Activated CD4-positive, alpha-beta T cell treated with anti-CD3 and anti-CD28 coated beads for 36 hours (primary cell): ENCODE results near the gene ONECUT2. TPM values are rescaled to one million over a fixed set of nuclear protein-coding genes. Genes with fewer than 3 reads are reported as not detected.
A peak's percentile ranks its signal among the peaks of the same experiment; 100 is the strongest.

ENCODE experiments used
- ATAC-seq: fragments of 200-7000 bp; cut with Tn5 transposase; one replicate; pipeline ENCODE4 v1.10.0; 2021; ENCODE audit warnings: mild to moderate bottlenecking, moderate library complexity
- CTCF ChIA-PET: fragments of 350-600 bp; sonication (Branson Sonifier 250); formaldehyde crosslinking; loops from one replicate; lab custom pipeline; 2021; ENCODE audit warnings: antibody characterized with exemption; lab: Charles Lee
- POLR2A ChIA-PET: fragments of 350-600 bp; sonication (Branson Sonifier 250); formaldehyde crosslinking; loops from one replicate; lab custom pipeline; 2021; ENCODE audit warnings: antibody characterized with exemption, inconsistent platforms; lab: Charles Lee
- DNase-seq: peaks from one replicate; pipeline ENCODE4 v3.0.0-alpha.2; 2020
- H3K27ac Mint-ChIP-seq: one replicate; pipeline ENCODE4 v1.8.0; 2021; ENCODE audit warnings: mixed read lengths
- H3K27me3 Mint-ChIP-seq: one replicate; pipeline ENCODE4 v1.8.0; 2021; ENCODE audit warnings: mixed read lengths
- H3K36me3 Mint-ChIP-seq: one replicate; pipeline ENCODE4 v1.8.0; 2021; ENCODE audit warnings: low read depth, mixed read lengths
- H3K4me1 Mint-ChIP-seq: one replicate; pipeline ENCODE4 v1.8.0; 2021; ENCODE audit warnings: mixed read lengths
- H3K4me3 Mint-ChIP-seq: one replicate; pipeline ENCODE4 v1.8.0; 2021; ENCODE audit warnings: mild to moderate bottlenecking, moderate library complexity, mixed read lengths
- H3K9me3 Mint-ChIP-seq: one replicate; pipeline ENCODE4 v1.8.0; 2021; ENCODE audit warnings: low read depth, mixed read lengths
- intact Hi-C, 2 experiments: fragments of 100-400 bp; cut with DNase I in 1 of 2; cut with micrococcal nuclease in 1 of 2; formaldehyde crosslinking; loops; one replicate each; pipeline versions ENCODE4 v1.14.2 to v1.15.1; 2022 to 2024; cut with DNase I, micrococcal nuclease
- total RNA-seq, 2 experiments: library from RNA; stranded (reverse); gene quantifications; one replicate each; pipeline ENCODE4 v1.2.3, GENCODE V29; 2021

The ONECUT2 gene
- total RNA-seq, 2 experiments from 2014 or later, result under 0.01 TPM; not detected in 1

DNA sequence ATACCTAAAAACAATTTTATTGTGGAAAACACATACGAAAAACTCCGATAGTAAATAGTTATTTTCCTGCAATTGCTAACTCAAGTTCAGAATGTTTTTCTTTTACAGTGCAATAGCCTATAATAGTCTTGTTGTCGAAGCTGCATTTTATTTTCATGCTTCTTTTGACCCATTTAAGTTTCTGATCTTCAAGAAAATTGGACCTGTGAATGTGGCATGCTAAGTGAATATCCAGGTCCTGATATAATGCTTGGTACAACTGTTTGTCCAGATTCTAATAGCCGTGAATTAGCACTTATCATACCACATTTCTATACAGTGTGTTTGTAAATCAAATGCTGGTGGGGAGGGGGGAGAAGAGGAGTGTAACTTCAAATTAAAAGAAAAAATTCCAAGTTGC lies 3.0 kb upstream of the ONECUT2 start:
- H3K9me3 Mint-ChIP-seq, result peaks cover 5% of the 10 kb centered on the region
- DNase-seq, result no peak
- POLR2A ChIA-PET, result no interaction called here
- intact Hi-C loops, result loop anchor here in 1 of 2 experiments (10.0 kb wide), 1 partner anchor 1847 kb away; the partner anchor contains the start of gene TCF4
- peaks cover 69% of the 10 kb centered on the region for H3K27me3 Mint-ChIP-seq
- H3K36me3 Mint-ChIP-seq, result peaks cover 12% of the 10 kb centered on the region
- no peak overlapping the region for H3K4me3 Mint-ChIP-seq
- CTCF ChIA-PET, result interaction anchor here (1.4 kb wide), 1 partner anchor 12 kb away, joined by 3 read pairs; no protein-coding TSS in a partner anchor
- H3K4me1 Mint-ChIP-seq, result peaks cover 41% of the 10 kb centered on the region
- ATAC-seq, result no peak
- H3K27ac Mint-ChIP-seq, result no peak overlapping the region

DNA sequence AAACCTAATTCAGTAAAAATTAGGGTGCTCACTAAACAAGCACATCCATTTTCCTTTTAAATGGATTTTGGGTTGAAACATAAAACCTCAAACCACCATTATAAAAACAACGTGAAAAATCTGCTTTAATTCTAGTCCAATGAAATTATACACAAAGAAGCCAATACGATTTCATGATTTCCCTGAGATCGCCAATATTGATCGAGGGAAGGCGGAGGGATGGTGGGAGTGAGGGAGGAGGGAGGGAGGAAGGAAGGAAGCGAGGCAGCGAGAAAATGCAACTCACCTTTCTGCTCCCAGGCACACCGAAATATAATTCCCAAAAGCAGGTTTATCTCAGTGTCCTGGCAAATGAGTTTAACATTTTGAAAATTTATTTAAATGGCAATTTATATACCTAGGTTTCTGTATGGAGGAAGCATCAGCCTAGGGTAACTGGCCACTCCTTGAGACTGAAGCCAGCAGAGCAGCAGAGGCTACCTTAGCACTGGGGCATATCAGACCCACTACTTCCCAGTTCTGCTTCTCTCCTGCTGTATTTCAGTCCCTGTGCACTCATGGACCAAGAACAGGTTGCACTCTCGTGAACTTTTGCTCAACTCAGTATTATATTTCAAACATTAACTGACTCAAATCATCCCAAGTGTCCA lies 2.3 kb upstream of the ONECUT2 start:
- POLR2A ChIA-PET, result no interaction called here
- H3K9me3 Mint-ChIP-seq, result peaks cover 5% of the 10 kb centered on the region
- H3K27ac Mint-ChIP-seq, result no peak overlapping the region
- intact Hi-C loops, result loop anchor here in 1 of 2 experiments (10.0 kb wide), 1 partner anchor 1848 kb away; the partner anchor contains the start of gene TCF4
- CTCF ChIA-PET, result no interaction called here
- no peak overlapping the region for H3K4me3 Mint-ChIP-seq
- peaks cover 12% of the 10 kb centered on the region for H3K36me3 Mint-ChIP-seq
- DNase-seq (no peak), ATAC-seq (no peak)
- peaks cover 73% of the 10 kb centered on the region for H3K27me3 Mint-ChIP-seq
- peaks cover 47% of the 10 kb centered on the region for H3K4me1 Mint-ChIP-seq

DNA sequence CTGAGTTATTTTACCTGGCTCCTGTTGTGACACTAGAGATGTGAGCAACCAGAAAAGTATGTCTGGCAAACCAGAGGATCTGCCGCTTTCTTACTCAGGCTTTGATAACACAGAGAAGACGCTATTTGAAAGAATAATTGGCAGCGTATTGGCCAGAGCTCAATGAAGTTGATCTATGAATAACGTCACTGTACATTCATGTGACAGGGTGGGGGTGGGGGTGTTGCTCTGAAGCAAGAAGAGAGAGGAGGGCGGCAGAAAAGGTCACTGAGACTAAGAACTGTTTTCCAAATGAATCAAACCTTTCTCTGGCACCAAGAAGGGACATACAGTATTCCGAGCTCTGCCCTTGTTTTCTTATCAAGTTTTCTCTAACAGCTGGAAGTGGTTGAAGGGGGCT lies 1.7 kb upstream of the ONECUT2 start:
- Mint-ChIP-seq H3K27me3 (peaks cover 75% of the 10 kb centered on the region), H3K27ac (no peak overlapping the region), H3K4me3 (no peak overlapping the region), H3K4me1 (peaks cover 50% of the 10 kb centered on the region), H3K9me3 (peaks cover 5% of the 10 kb centered on the region), H3K36me3 (peaks cover 12% of the 10 kb centered on the region)
- ATAC-seq (no peak), DNase-seq (no peak)
- POLR2A ChIA-PET, result no interaction called here
- CTCF ChIA-PET, result no interaction called here
- intact Hi-C loops, result loop anchor here in 1 of 2 experiments (10.0 kb wide), 1 partner anchor 1849 kb away; the partner anchor contains the start of gene TCF4

DNA sequence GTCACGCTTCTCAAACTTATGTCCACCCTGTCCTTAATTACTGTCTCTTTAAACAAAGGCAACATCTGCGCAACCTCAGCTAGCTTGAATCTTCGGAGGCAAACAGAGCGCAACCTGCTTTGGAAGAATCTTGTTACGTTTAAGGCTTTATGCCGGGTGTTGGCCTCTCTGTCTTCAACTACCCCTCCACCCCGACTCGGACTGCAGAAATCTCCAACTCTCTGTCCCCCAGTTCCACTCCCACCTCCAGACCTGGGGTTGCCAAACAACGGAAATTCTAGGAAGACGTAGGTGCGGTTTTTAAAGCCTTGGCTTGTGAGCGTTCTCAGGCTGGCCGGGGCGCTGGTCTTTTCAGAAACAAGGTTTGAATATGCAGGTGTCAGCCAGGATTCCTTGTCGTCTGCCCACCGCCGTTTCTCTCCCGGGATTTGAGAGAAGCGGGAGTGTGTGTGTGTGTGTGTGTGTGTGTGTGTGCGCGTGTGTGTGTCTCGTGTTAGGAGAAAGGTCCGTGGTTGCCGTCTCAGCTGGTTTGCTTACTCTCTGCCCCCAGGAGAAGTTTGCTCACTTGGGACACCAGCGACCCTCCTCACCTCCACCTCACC lies 1.1 kb upstream of the ONECUT2 start:
- H3K4me1 Mint-ChIP-seq, result peaks cover 53% of the 10 kb centered on the region
- intact Hi-C loops, result loop anchor here in 1 of 2 experiments (10.0 kb wide), 1 partner anchor 1849 kb away; the partner anchor contains the start of gene TCF4
- ChIA-PET CTCF (no interaction called here), POLR2A (no interaction called here)
- H3K27ac Mint-ChIP-seq, result no peak overlapping the region
- peaks cover 9% of the 10 kb centered on the region for H3K36me3 Mint-ChIP-seq
- no peak for ATAC-seq
- H3K27me3 Mint-ChIP-seq, result peaks cover 79% of the 10 kb centered on the region
- H3K9me3 Mint-ChIP-seq, result peaks cover 5% of the 10 kb centered on the region
- peak; percentile 12 for DNase-seq
- H3K4me3 Mint-ChIP-seq, result peak overlapping the region; percentile 55

DNA sequence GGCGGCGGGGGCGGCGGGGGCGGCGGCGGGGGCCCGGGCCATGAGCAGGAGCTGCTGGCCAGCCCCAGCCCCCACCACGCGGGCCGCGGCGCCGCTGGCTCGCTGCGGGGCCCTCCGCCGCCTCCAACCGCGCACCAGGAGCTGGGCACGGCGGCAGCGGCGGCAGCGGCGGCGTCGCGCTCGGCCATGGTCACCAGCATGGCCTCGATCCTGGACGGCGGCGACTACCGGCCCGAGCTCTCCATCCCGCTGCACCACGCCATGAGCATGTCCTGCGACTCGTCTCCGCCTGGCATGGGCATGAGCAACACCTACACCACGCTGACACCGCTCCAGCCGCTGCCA lies 644 bp downstream of the ONECUT2 start:
- intact Hi-C loops, result loop anchor here in 1 of 2 experiments (5.0 to 10.0 kb wide), 2 partner anchors 1831 to 1851 kb away; partner anchors contain the start of gene TCF4
- ChIA-PET POLR2A (no interaction called here), CTCF (no interaction called here)
- peaks cover 53% of the 10 kb centered on the region for H3K4me1 Mint-ChIP-seq
- H3K27ac Mint-ChIP-seq, result no peak overlapping the region
- DNase-seq (no peak), ATAC-seq (no peak)
- peak overlapping the region; percentile 64 for H3K4me3 Mint-ChIP-seq
- H3K9me3 Mint-ChIP-seq, result no peaks in the 10 kb centered on the region
- H3K36me3 Mint-ChIP-seq, result peaks cover 3% of the 10 kb centered on the region
- peaks cover 80% of the 10 kb centered on the region for H3K27me3 Mint-ChIP-seq

DNA sequence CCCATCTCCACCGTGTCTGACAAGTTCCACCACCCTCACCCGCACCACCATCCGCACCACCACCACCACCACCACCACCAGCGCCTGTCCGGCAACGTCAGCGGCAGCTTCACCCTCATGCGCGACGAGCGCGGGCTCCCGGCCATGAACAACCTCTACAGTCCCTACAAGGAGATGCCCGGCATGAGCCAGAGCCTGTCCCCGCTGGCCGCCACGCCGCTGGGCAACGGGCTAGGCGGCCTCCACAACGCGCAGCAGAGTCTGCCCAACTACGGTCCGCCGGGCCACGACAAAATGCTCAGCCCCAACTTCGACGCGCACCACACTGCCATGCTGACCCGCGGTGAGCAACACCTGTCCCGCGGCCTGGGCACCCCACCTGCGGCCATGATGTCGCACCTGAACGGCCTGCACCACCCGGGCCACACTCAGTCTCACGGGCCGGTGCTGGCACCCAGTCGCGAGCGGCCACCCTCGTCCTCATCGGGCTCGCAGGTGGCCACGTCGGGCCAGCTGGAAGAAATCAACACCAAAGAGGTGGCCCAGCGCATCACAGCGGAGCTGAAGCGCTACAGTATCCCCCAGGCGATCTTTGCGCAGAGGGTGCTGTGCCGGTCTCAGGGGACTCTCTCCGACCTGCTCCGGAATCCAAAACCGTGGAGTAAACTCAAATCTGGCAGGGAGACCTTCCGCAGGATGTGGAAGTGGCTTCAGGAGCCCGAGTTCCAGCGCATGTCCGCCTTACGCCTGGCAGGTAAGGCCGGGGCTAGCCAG lies 1.2 kb downstream of the ONECUT2 start:
- Mint-ChIP-seq H3K9me3 (no peaks in the 10 kb centered on the region), H3K27ac (no peak overlapping the region), H3K36me3 (peaks cover 3% of the 10 kb centered on the region), H3K27me3 (peaks cover 82% of the 10 kb centered on the region), H3K4me3 (peak overlapping the region; percentile 64), H3K4me1 (peaks cover 57% of the 10 kb centered on the region)
- ChIA-PET POLR2A (no interaction called here), CTCF (interaction anchor here (0.8 kb wide), 1 partner anchor 1877 kb away, joined by 3 read pairs; no protein-coding TSS in a partner anchor)
- DNase-seq, result peak; percentile 32
- no peak for ATAC-seq
- intact Hi-C loops, result loop anchor here in 1 of 2 experiments (5.0 to 10.0 kb wide), 2 partner anchors 1831 to 1852 kb away; partner anchors contain the start of gene TCF4

DNA sequence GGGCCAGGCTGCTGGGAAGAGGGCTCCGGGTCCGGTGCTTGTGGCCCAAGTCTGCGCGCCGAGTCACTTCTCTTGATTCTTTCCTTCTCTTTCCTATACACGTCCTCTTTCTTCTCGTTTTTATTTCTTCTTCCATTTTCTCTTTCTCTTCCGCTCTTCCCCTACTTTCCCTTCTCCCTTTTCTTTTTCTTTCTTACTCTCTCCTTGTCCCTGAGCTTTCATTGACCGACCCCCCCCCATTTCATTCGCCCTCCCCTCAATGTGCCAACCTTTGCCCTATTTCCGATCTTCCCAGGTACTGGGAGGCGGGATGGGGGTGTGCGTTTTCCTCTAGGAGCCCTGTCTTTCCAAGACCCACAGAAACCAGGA lies 1.8 kb downstream of the ONECUT2 start:
- DNase-seq (no peak), ATAC-seq (no peak)
- POLR2A ChIA-PET, result no interaction called here
- intact Hi-C loops, result loop anchor here in 1 of 2 experiments (5.0 to 10.0 kb wide), 2 partner anchors 1830 to 1852 kb away; partner anchors contain the start of gene TCF4
- H3K4me3 Mint-ChIP-seq, result peak overlapping the region; percentile 34
- no peak overlapping the region for H3K27ac Mint-ChIP-seq
- peaks cover 3% of the 10 kb centered on the region for H3K36me3 Mint-ChIP-seq
- no peaks in the 10 kb centered on the region for H3K9me3 Mint-ChIP-seq
- peaks cover 60% of the 10 kb centered on the region for H3K4me1 Mint-ChIP-seq
- H3K27me3 Mint-ChIP-seq, result peaks cover 79% of the 10 kb centered on the region
- CTCF ChIA-PET, result interaction anchor here (0.8 kb wide), 1 partner anchor 1876 kb away, joined by 3 read pairs; no protein-coding TSS in a partner anchor

DNA sequence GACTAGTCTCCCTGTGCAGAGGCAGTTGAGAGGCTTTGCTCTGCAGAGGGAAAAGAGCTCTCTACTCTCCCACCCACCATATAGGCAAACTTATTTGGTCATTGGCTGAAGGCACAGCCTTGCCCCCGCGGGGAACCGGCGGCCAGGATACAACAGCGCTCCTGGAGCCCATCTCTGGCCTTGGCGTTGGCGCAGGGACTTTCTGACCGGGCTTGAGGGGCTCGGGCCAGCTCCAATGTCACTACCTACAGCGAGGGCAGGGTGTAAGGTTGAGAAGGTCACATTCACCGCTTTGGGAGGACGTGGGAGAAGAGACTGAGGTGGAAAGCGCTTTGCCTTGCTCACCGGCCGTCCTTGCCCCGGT lies 2.2 kb downstream of the ONECUT2 start:
- Mint-ChIP-seq H3K27ac (no peak overlapping the region), H3K9me3 (no peaks in the 10 kb centered on the region), H3K4me3 (peak overlapping the region; percentile 34), H3K4me1 (peaks cover 60% of the 10 kb centered on the region), H3K27me3 (peaks cover 78% of the 10 kb centered on the region), H3K36me3 (peaks cover 3% of the 10 kb centered on the region)
- intact Hi-C loops, result loop anchor here in 1 of 2 experiments (5.0 to 10.0 kb wide), 2 partner anchors 1830 to 1853 kb away; partner anchors contain the start of gene TCF4
- ATAC-seq (no peak), DNase-seq (no peak)
- ChIA-PET CTCF (interaction anchor here (0.8 to 1.4 kb wide), 3 partner anchors 8 to 1876 kb away, joined by 3 to 8 read pairs (median 4); no protein-coding TSS in a partner anchor), POLR2A (no interaction called here)

DNA sequence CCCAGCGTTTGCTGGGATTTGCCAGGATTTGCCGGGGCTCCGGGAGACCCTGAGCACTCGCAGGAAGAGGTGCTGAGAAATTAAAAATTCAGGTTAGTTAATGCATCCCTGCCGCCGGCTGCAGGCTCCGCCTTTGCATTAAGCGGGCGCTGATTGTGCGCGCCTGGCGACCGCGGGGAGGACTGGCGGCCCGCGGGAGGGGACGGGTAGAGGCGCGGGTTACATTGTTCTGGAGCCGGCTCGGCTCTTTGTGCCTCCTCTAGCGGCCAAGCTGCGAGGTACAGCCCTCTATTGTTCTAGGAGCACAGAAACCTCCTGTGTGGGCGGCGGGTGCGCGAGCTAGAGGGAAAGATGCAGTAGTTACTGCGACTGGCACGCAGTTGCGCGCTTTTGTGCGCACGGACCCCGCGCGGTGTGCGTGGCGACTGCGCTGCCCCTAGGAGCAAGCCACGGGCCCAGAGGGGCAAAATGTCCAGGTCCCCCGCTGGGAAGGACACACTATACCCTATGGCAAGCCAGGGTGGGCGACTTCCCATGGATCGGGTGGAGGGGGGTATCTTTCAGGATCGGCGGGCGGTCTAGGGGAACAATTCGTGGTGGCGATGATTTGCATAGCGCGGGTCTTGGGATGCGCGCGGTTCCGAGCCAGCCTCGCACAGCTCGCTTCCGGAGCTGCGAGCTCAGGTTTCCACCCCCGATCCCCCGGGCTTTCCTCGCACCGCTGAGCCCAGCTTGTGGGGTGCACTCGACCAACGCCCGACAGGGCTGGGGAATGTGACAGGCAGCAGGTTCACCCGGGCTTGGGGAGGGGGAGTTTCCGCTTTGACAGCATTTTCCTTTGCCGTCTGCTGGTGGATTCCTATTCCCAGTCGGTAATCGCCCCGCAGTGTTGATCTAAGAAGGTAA lies 2.8 kb downstream of the ONECUT2 start:
- Mint-ChIP-seq H3K4me3 (peak overlapping the region; percentile 50), H3K27me3 (peaks cover 82% of the 10 kb centered on the region), H3K4me1 (peaks cover 60% of the 10 kb centered on the region), H3K27ac (no peak overlapping the region), H3K9me3 (no peaks in the 10 kb centered on the region), H3K36me3 (peaks cover 3% of the 10 kb centered on the region)
- peak; percentile 92 for DNase-seq
- ATAC-seq, result peak; percentile 77
- intact Hi-C loops, result loop anchor here (1.0 to 10.0 kb wide), 5 partner anchors 9 to 1853 kb away; partner anchors contain the start of gene TCF4 (in 1 of the 2)
- CTCF ChIA-PET, result interaction anchor here (0.6 to 1.4 kb wide), 3 partner anchors 9 to 32 kb away, joined by 3 to 8 read pairs (median 4); no protein-coding TSS in a partner anchor
- POLR2A ChIA-PET, result no interaction called here
